AML-193 (cell line): ENCODE results near the gene PRSS57.
A peak's percentile ranks its signal among the peaks of the same experiment; 100 is the strongest.
"Not testable (repeated sequence)": the region's sequence is repeated elsewhere in the genome, so short reads cannot be mapped to it uniquely, and the experiment has no call there.

ENCODE experiments used
- DNase-seq, 2 experiments: peaks; one replicate each; lab custom pipeline; 2025; lab: John Stamatoyannopoulos, UW

The PRSS57 gene

GRCh38 chr19:695352-695949 is at the start of gene PRSS57:
Gene PRSS57, minus strand, starts transcription at chr19:695452. Its CDS starts 22 bp downstream, at chr19:695430.
- no peak for DNase-seq

GRCh38 chr19:743168-743687 is 48.0 kb upstream of the PRSS57 start:
- DNase-seq = no peak

- DNase-seq = no peak
These were observed 47.4 kb upstream of the PRSS57 start for GRCh38 chr19:742540-743075.

GRCh38 chr19:741506-742131 is 46.4 kb upstream of the PRSS57 start:
- DNase-seq = peak; percentile 12 to 18

GRCh38 chr19:740816-741505 is 45.7 kb upstream of the PRSS57 start:
- not testable (repeated sequence) for DNase-seq

- DNase-seq = no peak
These were observed 44.9 kb upstream of the PRSS57 start for GRCh38 chr19:739998-740715.

GRCh38 chr19:738509-739128 is 43.4 kb upstream of the PRSS57 start:
- no peak for DNase-seq

- peak; percentile 9 to 19 for DNase-seq
These were observed 42.4 kb upstream of the PRSS57 start for GRCh38 chr19:737591-738093.

GRCh38 chr19:736125-736524 is 40.9 kb upstream of the PRSS57 start:
- DNase-seq = no peak

GRCh38 chr19:734716-735115 is 39.5 kb upstream of the PRSS57 start:
- DNase-seq = no peak

GRCh38 chr19:732148-733069 is 37.2 kb upstream of the PRSS57 start:
- no peak for DNase-seq

- DNase-seq = no peak
These were observed 35.7 kb upstream of the PRSS57 start for GRCh38 chr19:731000-731399.

- DNase-seq = no peak
These were observed 34.9 kb upstream of the PRSS57 start for GRCh38 chr19:729965-730668.

- DNase-seq = not testable (repeated sequence)
These were observed 34.3 kb upstream of the PRSS57 start for GRCh38 chr19:729564-729963.

GRCh38 chr19:728011-728410 is 32.8 kb upstream of the PRSS57 start:
- no peak for DNase-seq

GRCh38 chr19:726993-727956 is 32.0 kb upstream of the PRSS57 start:
- no peak for DNase-seq

- no peak for DNase-seq
These were observed 30.3 kb upstream of the PRSS57 start for GRCh38 chr19:725461-726089.

GRCh38 chr19:723714-724113 is 28.5 kb upstream of the PRSS57 start:
- DNase-seq = no peak
